ENCODE results near the gene TMEM161A.
A peak's percentile ranks its signal among the peaks of the same experiment; 100 is the strongest.

TMEM161A gene

GRCh38 chr19:19081642-19082151 lies 56.6 kb downstream of the TMEM161A start:
- Histone ChIP-seq H3K9me3 (no peaks in the 10 kb centered on the region), H3K27me3 (no peaks in the 10 kb centered on the region), H3K4me1 (peaks cover 0 to 16% (median 8%) of the 10 kb centered on the region in 4 donors), H3K27ac (peak overlapping the region; percentile 6 to 12), H3K4me3 (no peak overlapping the region), H3K36me3 (peaks cover 0 to 26% (median 12%) of the 10 kb centered on the region in 3 donors)
- intact Hi-C loops (cut with DNase I; ENCODE audit: low total_unique reads): no loop called here
- DNase-seq: peak in 1 of 2 donors; percentile 84
- TF ChIP-seq CTCF (IDR thresholded peaks at IDR 0.05): no peak

GRCh38 chr19:19079571-19079970 lies 58.7 kb downstream of the TMEM161A start:
- H3K9me3 ChIP-seq: no peaks in the 10 kb centered on the region
- DNase-seq: no peak
- H3K27me3 ChIP-seq: no peaks in the 10 kb centered on the region
- no peak overlapping the region for H3K4me3 ChIP-seq
- H3K4me1 ChIP-seq: peaks cover 0 to 16% (median 8%) of the 10 kb centered on the region in 4 donors
- TF ChIP-seq CTCF (IDR thresholded peaks at IDR 0.05): no peak
- H3K27ac ChIP-seq: no peak overlapping the region
- intact Hi-C loops (cut with DNase I; ENCODE audit: low total_unique reads): no loop called here
- H3K36me3 ChIP-seq: peaks cover 0 to 34% (median 20%) of the 10 kb centered on the region in 3 donors

GRCh38 chr19:19078801-19079200 lies 59.5 kb downstream of the TMEM161A start:
- peaks cover 0 to 16% (median 8%) of the 10 kb centered on the region in 4 donors for H3K4me1 ChIP-seq
- H3K36me3 ChIP-seq: peaks cover 0 to 31% (median 20%) of the 10 kb centered on the region in 3 donors
- intact Hi-C loops (cut with DNase I; ENCODE audit: low total_unique reads): no loop called here
- H3K4me3 ChIP-seq: no peak overlapping the region
- H3K9me3 ChIP-seq: no peaks in the 10 kb centered on the region
- H3K27ac ChIP-seq: no peak overlapping the region
- TF ChIP-seq CTCF (IDR thresholded peaks at IDR 0.05): no peak
- no peaks in the 10 kb centered on the region for H3K27me3 ChIP-seq
- no peak for DNase-seq

- peaks cover 0 to 24% (median 12%) of the 10 kb centered on the region in 3 donors for H3K36me3 ChIP-seq
- no peaks in the 10 kb centered on the region for H3K27me3 ChIP-seq
- H3K4me1 ChIP-seq: peaks cover 0 to 10% (median 7%) of the 10 kb centered on the region in 4 donors
- TF ChIP-seq CTCF (IDR thresholded peaks at IDR 0.05): no peak
- H3K4me3 ChIP-seq: no peak overlapping the region
- no peak overlapping the region for H3K27ac ChIP-seq
- no peaks in the 10 kb centered on the region for H3K9me3 ChIP-seq
- no peak for DNase-seq
- intact Hi-C loops (cut with DNase I; ENCODE audit: low total_unique reads): no loop called here
These were observed 61.2 kb downstream of the TMEM161A start for GRCh38 chr19:19077103-19077502.

GRCh38 chr19:19076476-19076875 lies 61.8 kb downstream of the TMEM161A start:
- Histone ChIP-seq H3K27ac (no peak overlapping the region), H3K4me3 (no peak overlapping the region), H3K9me3 (no peaks in the 10 kb centered on the region), H3K36me3 (peaks cover 0 to 24% (median 12%) of the 10 kb centered on the region in 3 donors), H3K4me1 (peaks cover 0 to 4% (median 2%) of the 10 kb centered on the region in 4 donors), H3K27me3 (no peaks in the 10 kb centered on the region)
- DNase-seq: no peak
- intact Hi-C loops (cut with DNase I; ENCODE audit: low total_unique reads): no loop called here
- TF ChIP-seq CTCF (IDR thresholded peaks at IDR 0.05): no peak

- DNase-seq: no peak
These were observed 63.2 kb downstream of the TMEM161A start for GRCh38 chr19:19075126-19075525.

More at GRCh38 chr19:19075126-19075525, 63.2 kb downstream of the TMEM161A start:
- no peaks in the 10 kb centered on the region for H3K9me3 ChIP-seq
- peaks cover 0 to 24% (median 12%) of the 10 kb centered on the region in 3 donors for H3K36me3 ChIP-seq
- no peak for TF ChIP-seq CTCF (IDR thresholded peaks at IDR 0.05)
- H3K4me3 ChIP-seq: no peak overlapping the region
- no peak overlapping the region for H3K27ac ChIP-seq
- H3K4me1 ChIP-seq: no peaks in the 10 kb centered on the region
- intact Hi-C loops (cut with DNase I; ENCODE audit: low total_unique reads): no loop called here
- H3K27me3 ChIP-seq: no peaks in the 10 kb centered on the region
